ENCODE results near the gene MRPL40.

The MRPL40 gene

DNA sequence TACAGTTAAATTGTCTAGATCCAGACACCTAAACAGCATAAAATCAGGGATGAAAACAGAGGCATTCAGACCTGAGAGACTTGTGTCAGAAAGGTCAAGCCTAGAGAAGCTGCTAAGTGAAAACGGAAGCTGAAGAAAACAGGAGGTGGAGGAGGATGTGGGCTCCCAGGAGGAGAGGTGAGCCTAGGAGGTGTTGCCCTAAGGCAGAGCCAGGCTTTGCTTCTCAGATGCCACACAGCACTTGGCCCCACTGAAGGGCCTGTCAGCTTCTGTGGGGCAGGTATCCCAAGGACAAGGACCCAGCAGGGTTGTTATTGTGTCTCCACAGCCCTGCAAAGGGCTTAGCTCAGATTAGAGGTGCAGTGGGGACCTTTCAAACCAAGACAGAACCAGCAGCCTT lies 32.2 kb downstream of the MRPL40 start:
- DNase-seq = no peak

GRCh38 chr22:19464975-19465374 lies 32.6 kb downstream of the MRPL40 start:
- DNase-seq = no peak

DNA sequence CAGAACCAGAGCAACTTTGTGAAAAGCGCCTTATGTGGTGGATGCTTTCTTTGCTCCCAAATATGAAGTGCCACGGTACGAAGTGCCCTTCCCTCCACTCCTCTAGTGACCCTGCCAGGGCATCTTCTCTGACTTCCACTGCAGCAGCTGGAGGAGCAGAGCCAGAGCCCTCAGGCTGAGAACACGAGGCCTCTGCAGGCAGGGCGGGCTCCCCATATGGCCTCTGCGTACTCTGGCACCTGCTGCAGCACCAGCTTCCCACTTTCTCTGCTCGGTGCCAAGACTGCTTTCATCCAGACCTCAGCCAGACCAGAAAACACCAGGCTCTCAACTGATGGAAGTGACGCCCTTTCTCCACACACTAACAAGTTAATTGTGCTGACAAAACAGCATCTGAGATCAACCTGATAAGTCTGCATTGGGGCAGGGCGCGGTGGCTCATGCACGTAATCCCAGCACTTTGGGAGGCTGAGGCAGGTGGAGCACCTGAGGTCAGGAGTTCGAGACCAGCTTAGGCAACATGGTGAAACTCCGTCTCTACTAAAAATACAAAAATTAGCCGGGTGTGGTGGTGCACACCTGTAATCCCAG lies 33.9 kb downstream of the MRPL40 start:
- no peak for DNase-seq

DNA sequence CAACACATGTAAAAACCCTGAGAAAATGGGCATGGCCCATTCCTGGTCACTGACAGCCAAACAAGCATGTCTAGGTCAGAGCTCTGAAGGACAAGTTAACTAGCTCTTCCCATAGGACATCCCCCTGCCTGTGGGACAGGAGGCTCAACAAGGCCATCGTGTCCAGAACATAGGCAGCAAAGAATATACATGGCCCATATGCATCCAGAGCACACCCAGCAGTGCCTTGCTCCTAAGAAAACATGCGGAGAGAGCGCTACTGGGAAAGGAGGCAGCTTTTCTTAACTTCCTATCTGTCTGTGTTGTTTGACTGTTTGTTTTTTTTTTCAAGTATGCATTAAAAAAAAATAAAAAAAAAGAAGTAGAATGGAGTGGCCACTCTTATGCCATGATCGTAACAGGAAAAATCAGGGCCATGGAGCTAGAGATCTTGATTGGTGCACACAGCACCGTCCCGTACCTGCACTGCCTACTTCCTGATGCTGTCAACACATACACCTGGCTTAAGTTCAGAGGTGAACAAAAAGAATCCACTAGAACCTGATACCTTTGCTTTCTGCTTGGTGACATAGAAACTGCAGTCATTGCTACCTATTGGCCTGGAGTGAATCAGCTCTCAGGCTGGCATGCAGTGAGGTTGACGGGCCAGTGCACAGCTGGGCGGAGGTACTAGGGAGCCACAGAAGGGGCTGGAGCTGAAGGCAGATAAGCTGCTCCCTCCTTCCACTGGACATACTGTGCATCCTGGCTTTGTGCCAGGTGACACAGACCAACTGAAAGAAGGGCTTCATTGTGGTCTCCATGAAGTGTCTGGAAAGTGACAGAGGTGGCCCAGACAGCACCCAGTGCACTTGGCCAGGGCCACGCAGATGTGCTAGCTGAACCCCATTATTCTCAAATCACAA lies 34.8 kb downstream of the MRPL40 start:
- DNase-seq = no peak

DNA sequence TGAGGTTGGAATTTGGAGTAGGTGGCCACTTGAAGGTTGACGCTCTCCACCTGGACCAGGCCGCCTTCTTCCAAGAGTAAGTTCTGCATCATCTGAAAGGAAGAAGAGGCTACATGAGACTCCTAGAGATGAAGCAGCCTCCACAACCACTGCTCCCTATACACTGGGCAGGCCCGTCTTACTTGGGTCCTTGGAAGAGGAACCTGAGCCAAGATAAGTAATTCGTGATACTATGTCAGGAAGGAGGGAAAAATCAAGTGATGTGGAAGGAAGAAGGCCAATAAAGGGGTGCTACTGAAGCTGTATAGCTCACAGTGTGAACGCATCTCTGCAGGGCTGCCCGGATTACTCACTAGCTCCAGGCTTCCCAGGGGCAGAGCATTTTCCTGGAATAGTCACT lies 35.6 kb downstream of the MRPL40 start:
- no peak for DNase-seq

DNA sequence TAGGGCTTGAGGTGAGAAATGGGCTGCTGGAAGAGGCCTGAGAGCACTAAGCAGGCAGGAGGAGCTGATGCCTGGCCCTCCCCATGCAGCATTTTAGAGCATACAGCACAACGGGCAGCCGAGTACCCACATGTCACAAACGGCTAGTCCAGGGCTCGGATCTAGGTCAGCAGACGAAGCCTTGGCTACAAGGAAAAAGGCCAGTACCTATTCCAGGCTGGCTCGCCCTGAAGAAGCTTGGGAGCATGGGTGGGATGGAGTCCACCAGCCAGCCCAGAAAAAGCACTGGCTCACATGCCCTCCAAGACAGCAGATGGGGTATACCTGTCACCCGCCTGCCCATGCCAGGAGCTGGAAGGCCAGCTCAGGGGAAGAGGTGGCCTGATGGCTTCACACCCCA lies 37.1 kb downstream of the MRPL40 start:
- DNase-seq = no peak

GRCh38 chr22:19470010-19470409 lies 37.7 kb downstream of the MRPL40 start:
- DNase-seq = no peak

GRCh38 chr22:19471572-19471971 lies 39.2 kb downstream of the MRPL40 start:
- no peak for DNase-seq

DNA sequence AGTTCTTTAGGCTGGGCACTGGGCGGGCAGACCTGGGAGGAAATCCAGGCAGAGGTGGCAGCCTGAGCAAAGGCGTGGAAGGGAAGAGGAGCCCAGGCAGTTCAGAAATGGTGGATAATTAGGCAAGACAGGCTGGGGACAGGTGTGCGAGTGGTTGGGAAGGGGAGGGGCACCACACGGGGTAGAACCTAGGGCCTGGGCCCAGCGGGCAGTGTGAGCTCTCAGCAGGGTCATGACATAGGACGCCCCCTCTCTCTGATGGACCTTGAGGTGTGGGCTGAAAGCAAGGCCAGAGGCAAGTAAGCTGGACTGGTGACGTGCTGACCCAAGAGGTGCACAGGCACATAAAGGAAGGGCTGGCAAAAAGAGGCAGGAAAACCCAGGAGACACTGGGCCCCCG lies 39.9 kb downstream of the MRPL40 start:
- DNase-seq = no peak

- no peak for DNase-seq
These were observed 41.2 kb downstream of the MRPL40 start for GRCh38 chr22:19473578-19473977.

GRCh38 chr22:19476023-19476422 lies 43.7 kb downstream of the MRPL40 start:
- no peak for DNase-seq

DNA sequence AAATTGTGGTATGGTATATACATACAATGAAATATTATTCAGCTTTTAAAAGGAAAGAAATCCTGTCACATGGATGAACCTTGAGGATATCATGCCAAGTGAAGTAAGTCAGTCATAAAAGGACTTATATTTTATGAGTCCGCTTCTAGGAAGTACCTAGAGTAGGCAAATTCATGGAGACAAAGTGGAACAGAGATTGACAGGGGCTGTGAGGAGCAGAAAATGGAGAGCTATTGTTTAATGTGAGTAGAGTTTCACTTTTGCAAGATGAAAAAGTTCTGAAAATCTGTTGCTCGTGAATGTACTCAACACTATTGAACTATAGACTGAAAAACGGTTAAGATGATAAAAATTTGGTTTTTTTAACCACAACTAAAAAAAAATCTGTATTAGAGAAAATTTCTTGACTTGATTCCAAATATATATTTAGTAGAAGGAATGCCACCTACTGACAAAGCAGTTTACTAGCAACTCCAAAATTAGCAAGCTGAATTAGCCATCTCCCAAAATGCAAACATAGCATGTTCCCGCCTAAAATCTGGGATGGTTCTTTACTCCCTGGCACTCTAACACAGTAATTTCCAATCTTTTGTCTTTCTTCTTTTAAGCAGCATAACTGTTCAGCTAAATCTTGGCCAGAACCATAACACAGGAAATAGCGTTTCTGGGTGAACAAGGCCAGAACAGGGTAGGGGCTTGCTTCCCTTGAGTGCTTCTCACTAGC lies 45.1 kb downstream of the MRPL40 start:
- DNase-seq = no peak

- DNase-seq = no peak
These were observed 45.9 kb downstream of the MRPL40 start for GRCh38 chr22:19478045-19478900.

DNA sequence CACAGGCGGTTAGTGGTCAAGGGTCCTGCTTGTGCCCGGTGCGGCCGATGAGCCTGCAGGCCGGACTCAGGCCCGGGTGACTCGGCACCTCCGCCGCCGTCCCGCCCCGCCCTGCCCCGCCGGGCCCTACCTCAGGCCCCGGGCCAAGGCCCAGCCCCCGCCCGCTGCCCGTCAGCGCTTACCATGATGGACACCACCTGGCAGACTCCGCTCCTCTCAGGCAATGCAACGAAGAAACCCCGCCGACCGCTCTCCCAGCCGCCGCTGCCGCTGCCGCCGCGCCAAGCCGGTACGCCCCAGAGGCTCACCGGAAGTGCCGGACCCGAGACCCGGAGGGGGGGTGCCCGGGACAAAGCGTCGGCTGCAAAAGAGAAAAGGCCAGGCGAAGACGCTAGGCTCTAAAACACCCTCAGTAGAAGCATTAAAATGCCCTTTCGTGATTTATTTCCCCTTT lies 46.6 kb downstream of the MRPL40 start, which contains the start of gene UFD1:
Gene UFD1 (minus strand): TSS at position 293 of the 454 bp plus-strand sequence. CDS start 108 bp downstream, at position 185.
- DNase-seq = peak; percentile 76

DNA sequence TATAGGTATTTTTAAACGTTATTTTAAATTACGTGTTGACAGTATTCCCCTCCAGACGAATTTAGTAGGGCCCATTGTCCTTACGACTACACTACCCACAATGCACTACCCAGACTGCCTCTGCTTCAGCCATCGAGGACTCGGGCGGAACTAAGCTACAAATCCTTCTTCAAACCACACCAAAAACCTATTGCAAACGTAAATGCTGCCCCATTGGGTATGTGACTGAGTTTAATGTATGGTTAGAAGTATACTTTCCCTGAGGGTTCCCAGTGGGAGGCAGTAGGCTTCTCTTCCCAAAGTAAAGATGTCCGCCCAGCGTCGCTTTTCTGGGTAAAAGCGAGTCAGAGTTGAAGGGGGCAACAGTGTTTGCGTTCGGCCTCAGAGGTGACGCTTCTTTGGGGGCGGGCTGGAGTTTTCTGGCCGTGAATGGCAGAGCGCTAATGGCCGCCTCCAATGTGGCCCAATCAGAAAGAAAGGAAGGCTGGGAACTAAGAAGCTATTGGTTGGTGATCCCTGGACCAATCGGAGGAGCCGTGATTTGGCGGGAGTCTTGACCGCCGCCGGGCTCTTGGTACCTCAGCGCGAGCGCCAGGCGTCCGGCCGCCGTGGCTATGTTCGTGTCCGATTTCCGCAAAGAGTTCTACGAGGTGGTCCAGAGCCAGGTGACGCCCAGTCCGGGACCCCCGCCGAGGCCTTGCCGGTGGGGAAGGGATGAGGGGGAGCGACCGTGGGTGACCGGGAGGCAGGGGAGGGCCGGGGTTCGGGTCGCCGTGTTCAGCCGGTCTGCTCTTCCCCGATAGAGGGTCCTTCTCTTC lies 47.2 kb downstream of the MRPL40 start, which contains the start of gene CDC45:
Gene CDC45 (plus strand): TSS at position 566 of the 818 bp plus-strand sequence. CDS start 49 bp downstream, at position 615.
- DNase-seq = peak; percentile 98

DNA sequence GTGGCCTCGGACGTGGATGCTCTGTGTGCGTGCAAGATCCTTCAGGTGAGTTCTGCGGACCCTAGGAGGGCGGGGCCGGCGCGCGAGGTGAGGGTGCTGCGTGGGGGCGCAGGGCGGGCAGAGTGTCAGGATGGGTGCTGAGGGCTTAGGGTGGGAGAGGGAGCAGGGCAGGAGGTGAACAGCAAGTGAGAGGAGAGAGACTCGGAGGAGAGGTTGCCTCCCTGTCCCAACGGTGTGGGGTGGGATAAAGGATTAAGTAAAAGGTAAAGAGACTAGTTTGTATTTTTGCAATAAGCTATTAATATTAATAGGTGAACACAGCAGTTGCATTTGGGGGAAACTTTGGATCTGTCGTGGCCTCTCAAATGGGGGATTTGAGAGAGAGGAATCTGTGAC lies 47.8 kb downstream of the MRPL40 start:
- DNase-seq = no peak

GRCh38 chr22:19480789-19481188 lies 48.4 kb downstream of the MRPL40 start:
- no peak for DNase-seq

- DNase-seq = no peak
These were observed 50.0 kb downstream of the MRPL40 start for GRCh38 chr22:19482297-19482696.

GRCh38 chr22:19483481-19484244 lies 51.3 kb downstream of the MRPL40 start:
- no peak for DNase-seq

All from NCI-H2029 treated with DMSO at 0.1 percent for 48 hours (cell line).